HepG2 (cell line): ENCODE measurements around the gene SLC19A1. TPM values are rescaled to one million over a fixed set of nuclear protein-coding genes. Genes with fewer than 3 reads are reported as not detected.

Experiments used
- ARHGAP35 ChIP-seq: sonication (generic); formaldehyde crosslinking; IDR thresholded peaks from 2 replicates; pipeline ENCODE4 v1.9.0; 2022; ENCODE audit warnings: mild to moderate bottlenecking, inconsistent platforms, moderate library complexity, missing genetic modification reagents, borderline replicate concordance
- GABPA ChIP-seq, 2 experiments: IDR thresholded peaks; 2 replicates each; pipeline ENCODE4 v1.6.1; 2011 to 2016; ENCODE audit warnings: low read depth in 2 of 2, low read length in 1 of 2, missing biosample characterization in 1 of 2, missing genetic modification characterization in 1 of 2
- GPN1 ChIP-seq: sonication (generic); formaldehyde crosslinking; IDR thresholded peaks from 2 replicates; pipeline ENCODE4 v1.5.1; 2020; ENCODE audit warnings: missing genetic modification reagents, borderline replicate concordance
- HDAC2 ChIP-seq: sonication (generic); formaldehyde crosslinking; IDR thresholded peaks from 2 replicates; pipeline ENCODE4 v1.4.0; 2020; ENCODE audit warnings: missing genetic modification reagents
- MIER2 ChIP-seq: IDR thresholded peaks from 2 replicates; pipeline ENCODE4 v1.6.1; 2016; ENCODE audit warnings: missing biosample characterization, missing genetic modification reagents
- SKI ChIP-seq: fragments of 450-650 bp; IDR thresholded peaks from one replicate; pipeline ENCODE4 v1.6.1; 2018; ENCODE audit warnings: mild to moderate bottlenecking; ENCODE audit not compliant: partially characterized antibody
- SOX6 ChIP-seq, 2 experiments: fragments of 450-650 bp in 1 of 2; sonication (generic) in 1 of 2; formaldehyde crosslinking in 1 of 2; IDR thresholded peaks; 2 replicates each; pipeline versions ENCODE4 v1.4.0 to v1.6.1; 2017 to 2020; ENCODE audit warnings: antibody characterized with exemption in 1 of 2, mild to moderate bottlenecking in 1 of 2, missing genetic modification reagents in 1 of 2
- STAG1 ChIP-seq: sonication (generic); formaldehyde crosslinking; IDR thresholded peaks from 2 replicates; pipeline ENCODE4 v1.4.0; 2020; ENCODE audit warnings: missing genetic modification reagents
- ZBTB8A ChIP-seq: sonication (generic); formaldehyde crosslinking; IDR thresholded peaks from 2 replicates; pipeline ENCODE4 v1.4.0; 2020; ENCODE audit warnings: mild to moderate bottlenecking, low read depth, missing genetic modification reagents, borderline replicate concordance
- ZFP36 ChIP-seq: fragments of 150-350 bp; IDR thresholded peaks from 2 replicates; pipeline ENCODE4 v1.6.1; 2018; ENCODE audit warnings: borderline replicate concordance, low read length, low read depth; ENCODE audit not compliant: partially characterized antibody
- ZFYVE20 ChIP-seq: sonication (generic); formaldehyde crosslinking; IDR thresholded peaks from 2 replicates; pipeline ENCODE4 v1.8.0; 2023; ENCODE audit warnings: low read depth, mild to moderate bottlenecking, moderate library complexity, missing genetic modification reagents, borderline replicate concordance
- ZKSCAN5 ChIP-seq: sonication (generic); formaldehyde crosslinking; IDR thresholded peaks from 2 replicates; pipeline ENCODE4 v1.5.1; 2020; ENCODE audit warnings: mild to moderate bottlenecking, missing genetic modification reagents
- ZNF501 ChIP-seq: sonication (generic); formaldehyde crosslinking; IDR thresholded peaks from 2 replicates; pipeline ENCODE4 v1.5.1; 2020; ENCODE audit warnings: mild to moderate bottlenecking, moderate library complexity, missing genetic modification reagents
- ZNF530 ChIP-seq: sonication (generic); formaldehyde crosslinking; IDR thresholded peaks from 2 replicates; pipeline ENCODE4 v1.5.0; 2020; ENCODE audit warnings: low read depth, mild to moderate bottlenecking, missing genetic modification reagents
- ZNF660 ChIP-seq: sonication (generic); formaldehyde crosslinking; IDR thresholded peaks from 2 replicates; pipeline ENCODE4 v1.5.1; 2020; ENCODE audit warnings: mild to moderate bottlenecking, low read depth, missing genetic modification reagents, borderline replicate concordance
- polyA plus RNA-seq, 8 experiments: library from polyadenylated mRNA; depleted of rRNA in 3 of 8; stranded (reverse) in 7 of 8; unstranded in 1 of 8; fragments of >200 nt; fragmentation: Illumina TruSeq in 4 of 8; extraction: Trizol in 4 of 8; gene quantifications; 2 replicates each; pipeline versions ENCODE4 v1.2.1 to v1.2.3, GENCODE V29; 2011 to 2016; ENCODE audit warnings: low read depth in 4 of 8, missing spikeins in 1 of 8, mixed read lengths in 1 of 8; ENCODE audit not compliant: insufficient read depth in 1 of 8
- total RNA-seq, 5 experiments: library from RNA; depleted of rRNA; stranded (reverse); fragments of >200 nt; fragmentation: Illumina TruSeq; extraction: Trizol; gene quantifications; 2 replicates each; pipeline ENCODE4 v1.2.3, GENCODE V29; 2016; ENCODE audit warnings: low read depth in 1 of 5
- TF ChIP-seq, protein P1 (sequence below): sonication (generic); formaldehyde crosslinking; IDR thresholded peaks from 2 replicates; pipeline ENCODE4 v1.8.0; 2022; ENCODE audit warnings: missing genetic modification reagents, mild to moderate bottlenecking, moderate library complexity, borderline replicate concordance
- TF ChIP-seq, protein P2 (sequence below): sonication (generic); formaldehyde crosslinking; IDR thresholded peaks from 2 replicates; pipeline ENCODE4 v1.8.1; 2023; ENCODE audit warnings: mild to moderate bottlenecking, missing genetic modification reagents
- TF ChIP-seq, protein P3 (sequence below): sonication (generic); formaldehyde crosslinking; IDR thresholded peaks from 2 replicates; pipeline ENCODE4 v1.5.0; 2020; ENCODE audit warnings: missing genetic modification reagents
- TF ChIP-seq, protein P4 (sequence below): sonication (generic); formaldehyde crosslinking; IDR thresholded peaks from 2 replicates; pipeline ENCODE4 v1.4.0; 2020; ENCODE audit warnings: missing genetic modification reagents
- TF ChIP-seq, protein P5 (sequence below): sonication (generic); formaldehyde crosslinking; IDR thresholded peaks from 2 replicates; pipeline ENCODE4 v1.8.1; 2023; ENCODE audit warnings: mild to moderate bottlenecking, inconsistent platforms, moderate library complexity, missing genetic modification reagents, borderline replicate concordance

Gene SLC19A1
- total and polyA plus RNA-seq, 2 of the 13 experiments (the other 11 are each of a cell fraction or from before 2014, with no cell fraction given): 21.8 to 23.0 TPM

DNA sequence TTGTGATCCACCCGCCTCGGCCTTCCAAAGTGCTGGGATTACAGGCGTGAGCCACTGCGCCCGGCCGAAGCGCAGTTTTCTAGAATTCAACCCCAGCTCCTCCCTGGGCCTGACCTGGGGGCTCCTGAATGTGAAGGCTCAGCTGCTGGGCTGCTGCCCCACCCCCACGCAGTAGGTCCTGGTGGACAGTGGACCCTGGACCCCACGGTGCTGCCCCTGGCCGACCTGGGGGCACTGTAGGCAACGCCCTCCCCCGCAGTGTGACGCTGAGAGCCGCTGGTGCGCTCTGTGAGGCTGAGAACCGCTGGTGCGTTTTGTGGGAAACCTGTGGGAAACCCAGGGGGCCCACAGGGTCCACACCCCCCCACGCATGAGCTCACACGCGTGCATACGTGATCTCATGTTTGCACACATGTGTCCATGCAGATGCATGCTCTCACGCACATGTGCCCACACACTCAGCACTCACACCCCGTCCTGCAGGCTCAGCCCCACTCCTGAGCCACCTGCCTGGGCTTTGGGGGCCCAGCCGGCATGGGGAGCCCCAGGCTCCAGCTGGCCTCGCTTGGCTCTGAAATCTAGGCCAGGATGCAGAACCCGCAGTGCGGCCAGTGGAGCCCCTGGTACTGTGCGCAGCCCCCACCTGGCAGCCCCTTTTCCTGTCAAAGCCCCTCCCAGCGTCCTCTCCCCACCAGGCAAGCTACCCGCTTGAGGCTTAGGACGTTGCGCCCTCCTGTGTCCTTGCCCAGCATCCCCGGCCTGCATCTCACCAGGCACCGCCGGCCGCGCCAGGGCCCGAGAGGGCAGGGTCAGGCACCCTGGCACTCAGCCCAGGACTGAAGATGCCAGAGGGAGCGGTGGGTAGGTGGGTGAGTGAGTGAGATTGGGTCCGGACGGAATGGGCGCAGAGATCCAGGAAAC is 69.5 kb downstream of the SLC19A1 start (continued):
- TF ChIP-seq, protein P1, sequence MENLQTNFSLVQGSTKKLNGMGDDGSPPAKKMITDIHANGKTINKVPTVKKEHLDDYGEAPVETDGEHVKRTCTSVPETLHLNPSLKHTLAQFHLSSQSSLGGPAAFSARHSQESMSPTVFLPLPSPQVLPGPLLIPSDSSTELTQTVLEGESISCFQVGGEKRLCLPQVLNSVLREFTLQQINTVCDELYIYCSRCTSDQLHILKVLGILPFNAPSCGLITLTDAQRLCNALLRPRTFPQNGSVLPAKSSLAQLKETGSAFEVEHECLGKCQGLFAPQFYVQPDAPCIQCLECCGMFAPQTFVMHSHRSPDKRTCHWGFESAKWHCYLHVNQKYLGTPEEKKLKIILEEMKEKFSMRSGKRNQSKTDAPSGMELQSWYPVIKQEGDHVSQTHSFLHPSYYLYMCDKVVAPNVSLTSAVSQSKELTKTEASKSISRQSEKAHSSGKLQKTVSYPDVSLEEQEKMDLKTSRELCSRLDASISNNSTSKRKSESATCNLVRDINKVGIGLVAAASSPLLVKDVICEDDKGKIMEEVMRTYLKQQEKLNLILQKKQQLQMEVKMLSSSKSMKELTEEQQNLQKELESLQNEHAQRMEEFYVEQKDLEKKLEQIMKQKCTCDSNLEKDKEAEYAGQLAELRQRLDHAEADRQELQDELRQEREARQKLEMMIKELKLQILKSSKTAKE (CRISPR knock-in tag): peak; percentile 57; the same call in 1 of the 2 replicates
- TF ChIP-seq, protein P2, sequence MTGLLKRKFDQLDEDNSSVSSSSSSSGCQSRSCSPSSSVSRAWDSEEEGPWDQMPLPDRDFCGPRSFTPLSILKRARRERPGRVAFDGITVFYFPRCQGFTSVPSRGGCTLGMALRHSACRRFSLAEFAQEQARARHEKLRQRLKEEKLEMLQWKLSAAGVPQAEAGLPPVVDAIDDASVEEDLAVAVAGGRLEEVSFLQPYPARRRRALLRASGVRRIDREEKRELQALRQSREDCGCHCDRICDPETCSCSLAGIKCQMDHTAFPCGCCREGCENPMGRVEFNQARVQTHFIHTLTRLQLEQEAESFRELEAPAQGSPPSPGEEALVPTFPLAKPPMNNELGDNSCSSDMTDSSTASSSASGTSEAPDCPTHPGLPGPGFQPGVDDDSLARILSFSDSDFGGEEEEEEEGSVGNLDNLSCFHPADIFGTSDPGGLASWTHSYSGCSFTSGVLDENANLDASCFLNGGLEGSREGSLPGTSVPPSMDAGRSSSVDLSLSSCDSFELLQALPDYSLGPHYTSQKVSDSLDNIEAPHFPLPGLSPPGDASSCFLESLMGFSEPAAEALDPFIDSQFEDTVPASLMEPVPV (CRISPR knock-in tag): no peak
- TF ChIP-seq GPN1 (CRISPR knock-in tag) (no peak), SKI (no peak), HDAC2 (CRISPR knock-in tag) (peak; percentile 41; the same call in 1 of the 2 replicates), ZBTB8A (CRISPR knock-in tag) (no peak), ZFYVE20 (CRISPR knock-in tag) (no peak), GABPA (IDR thresholded peaks at IDR 0.05; ENCODE audit: low read depth, low read length) (no peak), GABPA (CRISPR knock-in tag; IDR thresholded peaks at IDR 0.05; ENCODE audit: low read depth) (no peak), SOX6 (IDR thresholded peaks at IDR 0.05) (no peak), SOX6 (CRISPR knock-in tag; IDR thresholded peaks at IDR 0.05) (no peak; the same call in 1 of the 2 replicates), STAG1 (peak; percentile 29), ARHGAP35 (CRISPR knock-in tag) (peak; percentile 22; the same call in 1 of the 2 replicates), ZNF530 (CRISPR knock-in tag) (no peak), ZNF501 (CRISPR knock-in tag) (no peak), ZNF660 (CRISPR knock-in tag) (no peak), MIER2 (CRISPR knock-in tag) (no peak), ZFP36 (no peak), ZKSCAN5 (CRISPR knock-in tag) (peak; percentile 62; the same call in 1 of the 2 replicates)
- TF ChIP-seq, protein P3, sequence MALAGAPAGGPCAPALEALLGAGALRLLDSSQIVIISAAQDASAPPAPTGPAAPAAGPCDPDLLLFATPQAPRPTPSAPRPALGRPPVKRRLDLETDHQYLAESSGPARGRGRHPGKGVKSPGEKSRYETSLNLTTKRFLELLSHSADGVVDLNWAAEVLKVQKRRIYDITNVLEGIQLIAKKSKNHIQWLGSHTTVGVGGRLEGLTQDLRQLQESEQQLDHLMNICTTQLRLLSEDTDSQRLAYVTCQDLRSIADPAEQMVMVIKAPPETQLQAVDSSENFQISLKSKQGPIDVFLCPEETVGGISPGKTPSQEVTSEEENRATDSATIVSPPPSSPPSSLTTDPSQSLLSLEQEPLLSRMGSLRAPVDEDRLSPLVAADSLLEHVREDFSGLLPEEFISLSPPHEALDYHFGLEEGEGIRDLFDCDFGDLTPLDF: no peak
- TF ChIP-seq, protein P4, sequence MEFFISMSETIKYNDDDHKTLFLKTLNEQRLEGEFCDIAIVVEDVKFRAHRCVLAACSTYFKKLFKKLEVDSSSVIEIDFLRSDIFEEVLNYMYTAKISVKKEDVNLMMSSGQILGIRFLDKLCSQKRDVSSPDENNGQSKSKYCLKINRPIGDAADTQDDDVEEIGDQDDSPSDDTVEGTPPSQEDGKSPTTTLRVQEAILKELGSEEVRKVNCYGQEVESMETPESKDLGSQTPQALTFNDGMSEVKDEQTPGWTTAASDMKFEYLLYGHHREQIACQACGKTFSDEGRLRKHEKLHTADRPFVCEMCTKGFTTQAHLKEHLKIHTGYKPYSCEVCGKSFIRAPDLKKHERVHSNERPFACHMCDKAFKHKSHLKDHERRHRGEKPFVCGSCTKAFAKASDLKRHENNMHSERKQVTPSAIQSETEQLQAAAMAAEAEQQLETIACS: no peak; the same call in 1 of the 2 replicates
- TF ChIP-seq, protein P5, sequence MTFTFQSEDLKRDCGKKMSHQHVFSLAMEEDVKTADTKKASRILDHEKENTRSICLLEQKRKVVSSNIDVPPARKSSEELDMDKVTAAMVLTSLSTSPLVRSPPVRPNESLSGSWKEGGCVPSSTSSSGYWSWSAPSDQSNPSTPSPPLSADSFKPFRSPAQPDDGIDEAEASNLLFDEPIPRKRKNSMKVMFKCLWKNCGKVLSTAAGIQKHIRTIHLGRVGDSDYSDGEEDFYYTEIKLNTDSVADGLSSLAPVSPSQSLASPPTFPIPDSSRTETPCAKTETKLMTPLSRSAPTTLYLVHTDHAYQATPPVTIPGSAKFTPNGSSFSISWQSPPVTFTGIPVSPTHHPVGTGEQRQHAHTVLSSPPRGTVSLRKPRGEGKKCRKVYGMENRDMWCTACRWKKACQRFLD (CRISPR knock-in tag): no peak
